ENCODE measurements around the gene TIRAP.

Gene TIRAP

GRCh38 chr11:126319374-126319740, 36.5 kb downstream of the TIRAP start:
- Histone ChIP-seq H3K79me2 (ENCODE audit: control insufficient read depth, insufficient read depth, low read length, unreplicated experiment) (peaks cover 4% of the 10 kb centered on the region), H2AFZ (ENCODE audit: low read length, unreplicated experiment) (no peak overlapping the region), H3K36me3 (ENCODE audit: insufficient read depth, low read length) (no peaks in the 10 kb centered on the region), H3K4me1 (ENCODE audit: control insufficient read depth, insufficient read depth, low read length, unreplicated experiment) (peaks cover 23% of the 10 kb centered on the region), H3K4me3 (ENCODE audit: low read depth, low read length) (no peak overlapping the region), H3K27ac (ENCODE audit: low read depth, low read length) (no peak overlapping the region), H3K27me3 (ENCODE audit: insufficient read depth, low read length) (no peaks in the 10 kb centered on the region)

- Histone ChIP-seq H3K36me3 (ENCODE audit: insufficient read depth, low read length) (no peaks in the 10 kb centered on the region), H3K4me1 (ENCODE audit: control insufficient read depth, insufficient read depth, low read length, unreplicated experiment) (peaks cover 14% of the 10 kb centered on the region), H3K27me3 (ENCODE audit: insufficient read depth, low read length) (no peaks in the 10 kb centered on the region), H3K4me3 (ENCODE audit: low read depth, low read length) (no peak overlapping the region), H3K27ac (ENCODE audit: low read depth, low read length) (no peak overlapping the region), H3K79me2 (ENCODE audit: control insufficient read depth, insufficient read depth, low read length, unreplicated experiment) (peaks cover 4% of the 10 kb centered on the region), H2AFZ (ENCODE audit: low read length, unreplicated experiment) (no peak overlapping the region)
Observed at GRCh38 chr11:126322996-126323395, 40.1 kb downstream of the TIRAP start.

- Histone ChIP-seq H3K4me1 (ENCODE audit: control insufficient read depth, insufficient read depth, low read length, unreplicated experiment) (peaks cover 9% of the 10 kb centered on the region), H3K27me3 (ENCODE audit: insufficient read depth, low read length) (no peaks in the 10 kb centered on the region)
Observed at GRCh38 chr11:126327281-126328000, 44.5 kb downstream of the TIRAP start.

GRCh38 chr11:126328001-126328390, 45.1 kb downstream of the TIRAP start:
- Histone ChIP-seq H3K79me2 (ENCODE audit: control insufficient read depth, insufficient read depth, low read length, unreplicated experiment) (peaks cover 2% of the 10 kb centered on the region), H3K27ac (ENCODE audit: low read depth, low read length) (no peak overlapping the region), H3K27me3 (ENCODE audit: insufficient read depth, low read length) (no peaks in the 10 kb centered on the region), H3K4me1 (ENCODE audit: control insufficient read depth, insufficient read depth, low read length, unreplicated experiment) (peaks cover 15% of the 10 kb centered on the region), H2AFZ (ENCODE audit: low read length, unreplicated experiment) (no peak overlapping the region), H3K36me3 (ENCODE audit: insufficient read depth, low read length) (no peaks in the 10 kb centered on the region), H3K4me3 (ENCODE audit: low read depth, low read length) (no peak overlapping the region)

More at GRCh38 chr11:126327281-126328000, 44.5 kb downstream of the TIRAP start:
- Histone ChIP-seq H3K36me3 (ENCODE audit: insufficient read depth, low read length) (no peaks in the 10 kb centered on the region), H3K4me3 (ENCODE audit: low read depth, low read length) (no peak overlapping the region), H3K27ac (ENCODE audit: low read depth, low read length) (no peak overlapping the region), H3K79me2 (ENCODE audit: control insufficient read depth, insufficient read depth, low read length, unreplicated experiment) (peaks cover 2% of the 10 kb centered on the region), H2AFZ (ENCODE audit: low read length, unreplicated experiment) (no peak overlapping the region)

GRCh38 chr11:126328444-126328843, 45.6 kb downstream of the TIRAP start:
- H3K4me3 ChIP-seq (ENCODE audit: low read depth, low read length): no peak overlapping the region
- H3K27ac ChIP-seq (ENCODE audit: low read depth, low read length): no peak overlapping the region
- peaks cover 2% of the 10 kb centered on the region for H3K79me2 ChIP-seq (ENCODE audit: control insufficient read depth, insufficient read depth, low read length, unreplicated experiment)
- H3K27me3 ChIP-seq (ENCODE audit: insufficient read depth, low read length): no peaks in the 10 kb centered on the region
- no peaks in the 10 kb centered on the region for H3K36me3 ChIP-seq (ENCODE audit: insufficient read depth, low read length)
- no peak overlapping the region for H2AFZ ChIP-seq (ENCODE audit: low read length, unreplicated experiment)
- H3K4me1 ChIP-seq (ENCODE audit: control insufficient read depth, insufficient read depth, low read length, unreplicated experiment): peaks cover 19% of the 10 kb centered on the region

- Histone ChIP-seq H3K4me3 (ENCODE audit: low read depth, low read length) (no peak overlapping the region), H3K36me3 (ENCODE audit: insufficient read depth, low read length) (no peaks in the 10 kb centered on the region), H3K79me2 (ENCODE audit: control insufficient read depth, insufficient read depth, low read length, unreplicated experiment) (peaks cover 2% of the 10 kb centered on the region), H2AFZ (ENCODE audit: low read length, unreplicated experiment) (no peak overlapping the region), H3K27ac (ENCODE audit: low read depth, low read length) (no peak overlapping the region), H3K4me1 (ENCODE audit: control insufficient read depth, insufficient read depth, low read length, unreplicated experiment) (peaks cover 19% of the 10 kb centered on the region), H3K27me3 (ENCODE audit: insufficient read depth, low read length) (no peaks in the 10 kb centered on the region)
Observed at GRCh38 chr11:126328938-126329643, 46.2 kb downstream of the TIRAP start.

- peaks cover 23% of the 10 kb centered on the region for H3K4me1 ChIP-seq (ENCODE audit: control insufficient read depth, insufficient read depth, low read length, unreplicated experiment)
- H3K27ac ChIP-seq (ENCODE audit: low read depth, low read length): no peak overlapping the region
Observed at GRCh38 chr11:126329644-126330211, 46.8 kb downstream of the TIRAP start.

GRCh38 chr11:126331286-126331685, 48.4 kb downstream of the TIRAP start:
- H2AFZ ChIP-seq (ENCODE audit: low read length, unreplicated experiment): no peak overlapping the region
- no peaks in the 10 kb centered on the region for H3K27me3 ChIP-seq (ENCODE audit: insufficient read depth, low read length)
- H3K4me1 ChIP-seq (ENCODE audit: control insufficient read depth, insufficient read depth, low read length, unreplicated experiment): peaks cover 31% of the 10 kb centered on the region
- H3K27ac ChIP-seq (ENCODE audit: low read depth, low read length): no peak overlapping the region
- H3K4me3 ChIP-seq (ENCODE audit: low read depth, low read length): no peak overlapping the region
- no peaks in the 10 kb centered on the region for H3K36me3 ChIP-seq (ENCODE audit: insufficient read depth, low read length)
- peaks cover 2% of the 10 kb centered on the region for H3K79me2 ChIP-seq (ENCODE audit: control insufficient read depth, insufficient read depth, low read length, unreplicated experiment)

More at GRCh38 chr11:126329644-126330211, 46.8 kb downstream of the TIRAP start:
- no peaks in the 10 kb centered on the region for H3K27me3 ChIP-seq (ENCODE audit: insufficient read depth, low read length)
- peaks cover 2% of the 10 kb centered on the region for H3K79me2 ChIP-seq (ENCODE audit: control insufficient read depth, insufficient read depth, low read length, unreplicated experiment)
- no peak overlapping the region for H2AFZ ChIP-seq (ENCODE audit: low read length, unreplicated experiment)
- no peaks in the 10 kb centered on the region for H3K36me3 ChIP-seq (ENCODE audit: insufficient read depth, low read length)
- H3K4me3 ChIP-seq (ENCODE audit: low read depth, low read length): no peak overlapping the region

GRCh38 chr11:126332221-126332711, 49.4 kb downstream of the TIRAP start:
- Histone ChIP-seq H3K27ac (ENCODE audit: low read depth, low read length) (peak overlapping the region; percentile 28; the same call in 1 of the 2 replicates), H2AFZ (ENCODE audit: low read length, unreplicated experiment) (no peak overlapping the region)

GRCh38 chr11:126333142-126333541, 50.2 kb downstream of the TIRAP start:
- no peak overlapping the region for H2AFZ ChIP-seq (ENCODE audit: low read length, unreplicated experiment)
- H3K27ac ChIP-seq (ENCODE audit: low read depth, low read length): no peak overlapping the region
- H3K79me2 ChIP-seq (ENCODE audit: control insufficient read depth, insufficient read depth, low read length, unreplicated experiment): peaks cover 2% of the 10 kb centered on the region
- H3K27me3 ChIP-seq (ENCODE audit: insufficient read depth, low read length): no peaks in the 10 kb centered on the region
- no peak overlapping the region for H3K4me3 ChIP-seq (ENCODE audit: low read depth, low read length)
- H3K4me1 ChIP-seq (ENCODE audit: control insufficient read depth, insufficient read depth, low read length, unreplicated experiment): peaks cover 43% of the 10 kb centered on the region
- no peaks in the 10 kb centered on the region for H3K36me3 ChIP-seq (ENCODE audit: insufficient read depth, low read length)

More at GRCh38 chr11:126332221-126332711, 49.4 kb downstream of the TIRAP start:
- no peak overlapping the region for H3K4me3 ChIP-seq (ENCODE audit: low read depth, low read length)
- H3K27me3 ChIP-seq (ENCODE audit: insufficient read depth, low read length): no peaks in the 10 kb centered on the region
- peaks cover 2% of the 10 kb centered on the region for H3K79me2 ChIP-seq (ENCODE audit: control insufficient read depth, insufficient read depth, low read length, unreplicated experiment)
- H3K36me3 ChIP-seq (ENCODE audit: insufficient read depth, low read length): no peaks in the 10 kb centered on the region
- peaks cover 41% of the 10 kb centered on the region for H3K4me1 ChIP-seq (ENCODE audit: control insufficient read depth, insufficient read depth, low read length, unreplicated experiment)
